ENCODE measurements around the gene NEAT1.
A peak's percentile ranks its signal among the peaks of the same experiment; 100 is the strongest.

The NEAT1 gene

GRCh38 chr11:65445604-65446445, 23.2 kb downstream of the NEAT1 start:
- H2AFZ ChIP-seq (ENCODE audit: low read length): no peak overlapping the region
- H3K4me3 ChIP-seq (ENCODE audit: low read length in 2 of 2): no peak overlapping the region
- H2BK5ac ChIP-seq (ENCODE audit: low read length): peak overlapping the region; percentile 75
- H3K14ac ChIP-seq (ENCODE audit: low read length): no peak overlapping the region
- H3K4me1 ChIP-seq (ENCODE audit: control insufficient read depth in 2 of 2, insufficient read depth in 1 of 2, low read depth in 1 of 2, low read length in 2 of 2): peaks cover 0 to 5% of the 10 kb centered on the region in 2 donors
- H2AK5ac ChIP-seq (ENCODE audit: low read depth, low read length): peak overlapping the region; percentile 74
- H3K36me3 ChIP-seq (replicated peaks in 1 of 2; ENCODE audit: control insufficient read depth in 2 of 2, insufficient read depth in 2 of 2, low read length in 2 of 2): peaks cover 0 to 61% of the 10 kb centered on the region in 2 donors
- peak overlapping the region; percentile 72 for H3K9ac ChIP-seq (ENCODE audit: low read depth, low read length, poor library complexity)
- no peak overlapping the region for H3K4ac ChIP-seq (ENCODE audit: low read length)
- peak overlapping the region; percentile 58 for H2BK12ac ChIP-seq (ENCODE audit: low read length)
- H3K79me1 ChIP-seq (ENCODE audit: low read depth, low read length): peaks cover 4% of the 10 kb centered on the region
- no CpG with 5 or more reads among the region's 11 CpGs for WGBS, 2 donors (ENCODE audit: extremely low coverage in 2 of 2, insufficient read length in 2 of 2, insufficient replicate concordance in 1 of 2)
- H3K9me3 ChIP-seq (replicated peaks in 1 of 2; ENCODE audit: control insufficient read depth in 2 of 2, insufficient read depth in 1 of 2, low read depth in 1 of 2, low read length in 2 of 2): peaks cover 0 to 2% of the 10 kb centered on the region in 2 donors
- no peak overlapping the region for H4K8ac ChIP-seq (ENCODE audit: low read depth, low read length)
- H3K23ac ChIP-seq (ENCODE audit: low read depth, low read length, poor library complexity): peak overlapping the region; percentile 85
- peak overlapping the region; percentile 39 for H2BK120ac ChIP-seq (ENCODE audit: low read depth, low read length)
- no peak overlapping the region for H2BK15ac ChIP-seq (ENCODE audit: low read length)
- peak overlapping the region; percentile 64 for H3K18ac ChIP-seq (ENCODE audit: low read length)
- H3K27me3 ChIP-seq (ENCODE audit: control insufficient read depth in 3 of 3, insufficient read depth in 3 of 3, low read depth in 1 of 3, low read length in 3 of 3): no peaks in the 10 kb centered on the region
- no peak overlapping the region for H3K4me2 ChIP-seq (ENCODE audit: insufficient read depth, low read length, poor library complexity, severe bottlenecking)
- H3K27ac ChIP-seq (replicated peaks; ENCODE audit: low read length): no peak overlapping the region
- H4K91ac ChIP-seq (ENCODE audit: low read depth, low read length, poor library complexity): no peak overlapping the region
- no peak for DNase-seq (ENCODE audit: low spot score)

- peak overlapping the region; percentile 6 for H4K8ac ChIP-seq (ENCODE audit: low read depth, low read length)
- no peak overlapping the region for H4K91ac ChIP-seq (ENCODE audit: low read depth, low read length, poor library complexity)
- peaks cover 0 to 53% of the 10 kb centered on the region in 2 donors for H3K36me3 ChIP-seq (replicated peaks in 1 of 2; ENCODE audit: control insufficient read depth in 2 of 2, insufficient read depth in 2 of 2, low read length in 2 of 2)
- H2BK12ac ChIP-seq (ENCODE audit: low read length): no peak overlapping the region
- peak overlapping the region; percentile 39 for H2BK120ac ChIP-seq (ENCODE audit: low read depth, low read length)
- H3K4ac ChIP-seq (ENCODE audit: low read length): no peak overlapping the region
- no peak for DNase-seq (ENCODE audit: low spot score)
- no peak overlapping the region for H2AFZ ChIP-seq (ENCODE audit: low read length)
- H3K9ac ChIP-seq (ENCODE audit: low read depth, low read length, poor library complexity): no peak overlapping the region
- peaks cover 0 to 4% of the 10 kb centered on the region in 2 donors for H3K4me1 ChIP-seq (ENCODE audit: control insufficient read depth in 2 of 2, insufficient read depth in 1 of 2, low read depth in 1 of 2, low read length in 2 of 2)
- WGBS, 2 donors (ENCODE audit: extremely low coverage in 2 of 2, insufficient read length in 2 of 2, insufficient replicate concordance in 1 of 2): no CpG with 5 or more reads among the region's 11 CpGs
- no peaks in the 10 kb centered on the region for H3K27me3 ChIP-seq (ENCODE audit: control insufficient read depth in 3 of 3, insufficient read depth in 3 of 3, low read depth in 1 of 3, low read length in 3 of 3)
- peaks cover 0 to 2% of the 10 kb centered on the region in 2 donors for H3K9me3 ChIP-seq (replicated peaks in 1 of 2; ENCODE audit: control insufficient read depth in 2 of 2, insufficient read depth in 1 of 2, low read depth in 1 of 2, low read length in 2 of 2)
- H3K79me1 ChIP-seq (ENCODE audit: low read depth, low read length): peaks cover 2% of the 10 kb centered on the region
- peak overlapping the region; percentile 33 for H3K18ac ChIP-seq (ENCODE audit: low read length)
- peak overlapping the region; percentile 34 for H2AK5ac ChIP-seq (ENCODE audit: low read depth, low read length)
- H3K4me3 ChIP-seq (ENCODE audit: low read length in 2 of 2): no peak overlapping the region
- H3K4me2 ChIP-seq (ENCODE audit: insufficient read depth, low read length, poor library complexity, severe bottlenecking): no peak overlapping the region
- H3K14ac ChIP-seq (ENCODE audit: low read length): no peak overlapping the region
- H2BK5ac ChIP-seq (ENCODE audit: low read length): peak overlapping the region; percentile 75
- H3K27ac ChIP-seq (replicated peaks; ENCODE audit: low read length): no peak overlapping the region
- H2BK15ac ChIP-seq (ENCODE audit: low read length): peak overlapping the region; percentile 62
- no peak overlapping the region for H3K23ac ChIP-seq (ENCODE audit: low read depth, low read length, poor library complexity)
Measured at GRCh38 chr11:65446446-65447277, 24.1 kb downstream of the NEAT1 start.

- Histone ChIP-seq H3K14ac (ENCODE audit: low read length) (no peak overlapping the region), H3K9ac (ENCODE audit: low read depth, low read length, poor library complexity) (no peak overlapping the region), H2AK5ac (ENCODE audit: low read depth, low read length) (no peak overlapping the region), H3K36me3 (replicated peaks in 1 of 2; ENCODE audit: control insufficient read depth in 2 of 2, insufficient read depth in 2 of 2, low read length in 2 of 2) (peaks cover 0 to 41% of the 10 kb centered on the region in 2 donors), H3K4ac (ENCODE audit: low read length) (no peak overlapping the region), H3K4me2 (ENCODE audit: insufficient read depth, low read length, poor library complexity, severe bottlenecking) (no peak overlapping the region), H4K8ac (ENCODE audit: low read depth, low read length) (no peak overlapping the region), H3K4me3 (ENCODE audit: low read length in 2 of 2) (no peak overlapping the region), H3K18ac (ENCODE audit: low read length) (no peak overlapping the region), H2BK120ac (ENCODE audit: low read depth, low read length) (no peak overlapping the region), H2BK12ac (ENCODE audit: low read length) (no peak overlapping the region), H3K27ac (replicated peaks; ENCODE audit: low read length) (no peak overlapping the region), H2BK5ac (ENCODE audit: low read length) (no peak overlapping the region), H3K9me3 (replicated peaks in 1 of 2; ENCODE audit: control insufficient read depth in 2 of 2, insufficient read depth in 1 of 2, low read depth in 1 of 2, low read length in 2 of 2) (no peaks in the 10 kb centered on the region), H3K4me1 (ENCODE audit: control insufficient read depth in 2 of 2, insufficient read depth in 1 of 2, low read depth in 1 of 2, low read length in 2 of 2) (peaks cover 0 to 2% of the 10 kb centered on the region in 2 donors), H4K91ac (ENCODE audit: low read depth, low read length, poor library complexity) (no peak overlapping the region), H2AFZ (ENCODE audit: low read length) (no peak overlapping the region), H3K79me1 (ENCODE audit: low read depth, low read length) (peaks cover 2% of the 10 kb centered on the region), H2BK15ac (ENCODE audit: low read length) (no peak overlapping the region), H3K27me3 (ENCODE audit: control insufficient read depth in 3 of 3, insufficient read depth in 3 of 3, low read depth in 1 of 3, low read length in 3 of 3) (no peaks in the 10 kb centered on the region), H3K23ac (ENCODE audit: low read depth, low read length, poor library complexity) (peak overlapping the region; percentile 1)
- WGBS, 2 donors (ENCODE audit: extremely low coverage in 2 of 2, insufficient read length in 2 of 2, insufficient replicate concordance in 1 of 2): no CpG with 5 or more reads among the region's 2 CpGs
- DNase-seq (ENCODE audit: low spot score): no peak
Measured at GRCh38 chr11:65448074-65448417, 25.4 kb downstream of the NEAT1 start.

Measured in neuronal stem cell (in vitro differentiated cells).